K562 (cell line): ENCODE measurements around the gene OR2A42. TPM values are rescaled to one million over a fixed set of nuclear protein-coding genes. Genes with fewer than 3 reads are reported as not detected.
"Not testable (repeated sequence)": the region's sequence is repeated elsewhere in the genome, so short reads cannot be mapped to it uniquely, and the experiment has no call there.

Source experiments
- ATAC-seq: fragments of 200-7000 bp; cut with Tn5 transposase; 3 replicates; pipeline ENCODE4 v1.9.1; 2020; ENCODE audit warnings: moderate library complexity
- BruUV-seq: library from RNA; stranded (reverse); fragments of 400-500 nt; replicated peaks from 2 replicates; lab custom pipeline; 2021; lab: Mats Ljungman, UMichigan
- CTCF ChIA-PET: fragments of 300-600 bp; formaldehyde crosslinking; extraction: SDS; loops from one replicate; lab custom pipeline; 2021; ENCODE audit warnings: low intra/inter-chr PET ratio; lab: Yijun Ruan, JAX
- POLR2A ChIA-PET: fragments of 300-600, 350-650 bp; sonication (Branson Sonifier 250); formaldehyde crosslinking; extraction: SDS; loops from one replicate; lab custom pipeline; 2021; ENCODE audit warnings: antibody characterized with exemption, inconsistent platforms; lab: Yijun Ruan, JAX
- DNase-seq, 4 experiments: peaks; one replicate each; pipeline versions ENCODE4 v3.0.0 to v3.0.0-alpha.2; 2011 to 2018; ENCODE audit warnings: low spot score in 3 of 4, mixed read lengths in 3 of 4; ENCODE audit errors: extremely low read depth in 1 of 4
- FAIRE-seq: peaks from 2 replicates; lab custom pipeline; 2011; peaks lifted over from hg19 to GRCh38; lab: Jason Lieb, UNC
- H2AFZ ChIP-seq: 2 replicates; pipeline ENCODE4 v1.6.0; 2011; ENCODE audit warnings: low read depth, low read length, control low read depth, inconsistent platforms
- H3K27ac ChIP-seq: fragments of 200-600 bp; 3 replicates; pipeline ENCODE4 v1.8.0; 2011; ENCODE audit warnings: low read depth, mild to moderate bottlenecking, control low read depth, inconsistent platforms, low read length, moderate library complexity, mixed read lengths; ENCODE audit errors: extremely low read depth
- H3K27me3 ChIP-seq, 2 experiments: fragments of 300-600 bp in 1 of 2; 2 replicates in 1 of 2; 3 replicates in 1 of 2; pipeline versions ENCODE4 v1.6.0 to v1.8.0; 2011; ENCODE audit warnings: inconsistent platforms in 2 of 2, low read length in 2 of 2, mild to moderate bottlenecking in 1 of 2, mixed read lengths in 1 of 2, moderate library complexity in 1 of 2; ENCODE audit not compliant: control insufficient read depth in 2 of 2, insufficient read depth in 2 of 2
- H3K36me3 ChIP-seq: fragments of 300-600 bp; 3 replicates; pipeline ENCODE4 v1.8.0; 2011; ENCODE audit warnings: mild to moderate bottlenecking, low read length, inconsistent platforms; ENCODE audit not compliant: control insufficient read depth, insufficient read depth
- H3K4me1 ChIP-seq, 2 experiments: fragments of 200-600 bp in 1 of 2; replicated peaks in 1 of 2; 2 replicates in 1 of 2; 3 replicates in 1 of 2; pipeline versions ENCODE4 v1.5.1 to v1.8.0; 2011; ENCODE audit warnings: inconsistent platforms in 2 of 2, low read length in 2 of 2, mild to moderate bottlenecking in 1 of 2, mixed read lengths in 1 of 2, moderate library complexity in 1 of 2; ENCODE audit not compliant: control insufficient read depth in 2 of 2, insufficient read depth in 2 of 2
- H3K4me2 ChIP-seq: 2 replicates; pipeline ENCODE4 v1.6.1; 2011; ENCODE audit warnings: low read length, control low read depth, inconsistent platforms, mixed read lengths; ENCODE audit not compliant: insufficient read depth
- H3K4me3 ChIP-seq: fragments of 200-600 bp; sonication (generic), shearing (Covaris generic); 2 replicates; pipeline ENCODE4 v1.5.1; 2016; ENCODE audit warnings: control low read depth, inconsistent platforms
- H3K79me2 ChIP-seq: fragments of 200-600 bp; 3 replicates; pipeline ENCODE4 v1.8.0; 2011; ENCODE audit warnings: low read length, inconsistent platforms; ENCODE audit not compliant: control insufficient read depth, insufficient read depth
- H3K9ac ChIP-seq, 2 experiments: 2 replicates each; pipeline versions ENCODE4 v1.6.0 to v1.6.1; 2011; ENCODE audit warnings: low read depth in 2 of 2, low read length in 2 of 2, control low read depth in 1 of 2, inconsistent platforms in 1 of 2, mild to moderate bottlenecking in 1 of 2, mixed read lengths in 1 of 2; ENCODE audit not compliant: insufficient read depth in 1 of 2
- H3K9me1 ChIP-seq: one replicate; pipeline ENCODE4 v1.6.0; 2011; ENCODE audit warnings: inconsistent platforms, mild to moderate bottlenecking, low read length, moderate library complexity; ENCODE audit not compliant: control insufficient read depth, insufficient read depth
- H3K9me3 ChIP-seq: replicated peaks from 2 replicates; pipeline ENCODE4 v1.5.1; 2011; ENCODE audit warnings: low read depth, low read length, inconsistent platforms; ENCODE audit not compliant: control insufficient read depth, insufficient read depth
- H4K20me1 ChIP-seq: replicated peaks from 2 replicates; pipeline ENCODE4 v1.6.1; 2011; ENCODE audit warnings: low read length, inconsistent platforms, mixed read lengths; ENCODE audit not compliant: control insufficient read depth, insufficient read depth
- YY1 ChIP-seq, 3 experiments: IDR thresholded peaks; 2 replicates each; pipeline ENCODE4 v1.6.1; 2011; ENCODE audit warnings: low read length in 2 of 3, mild to moderate bottlenecking in 2 of 3, moderate library complexity in 2 of 3, borderline replicate concordance in 1 of 3, control low read depth in 1 of 3, low read depth in 1 of 3; ENCODE audit not compliant: insufficient read depth in 3 of 3, insufficient replicate concordance in 2 of 3, control insufficient read depth in 1 of 3, insufficient read length in 1 of 3; ENCODE audit errors: extremely low read depth in 1 of 3
- WGBS: fragments of 100-300 bp; shearing (Covaris generic); methylation state at CpG from one replicate; pipeline ENCODE4 v1.1.6; 2016; ENCODE audit warnings: low coverage, mixed read lengths; ENCODE audit not compliant: insufficient coverage; ENCODE audit errors: missing lambda C conversion rate; 5-methylcytosine and 5-hydroxymethylcytosine counted together
- in situ Hi-C: fragments of 300-500 bp; cut with MboI; formaldehyde crosslinking; loops from 4 replicates; pipeline ENCODE4 v1.15.0; 2018; ENCODE audit warnings: inconsistent platforms, mixed read lengths
- intact Hi-C: fragments of 100-400 bp; cut with micrococcal nuclease; formaldehyde crosslinking; loops from 2 replicates; pipeline ENCODE4 v1.14.2; 2022
- polyA plus RNA-seq, 8 experiments: library from polyadenylated mRNA; depleted of rRNA in 4 of 8; stranded (reverse) in 5 of 8; unstranded in 3 of 8; fragments of >200 nt; fragmentation: Nextera tagmentation in 2 of 8; fragmentation: Illumina TruSeq in 1 of 8; extraction: Ambion mirVana in 2 of 8; extraction: Trizol in 1 of 8; gene quantifications; 2 replicates each; pipeline versions ENCODE4 v1.2.1 to v1.2.3, GENCODE V29; 2011 to 2014; ENCODE audit warnings: inconsistent platforms in 1 of 8, missing spikeins in 1 of 8
- total RNA-seq, 7 experiments: library from RNA; depleted of rRNA in 6 of 7; stranded (reverse); fragments of >200 nt in 6 of 7; fragmentation: Illumina TruSeq in 2 of 7; extraction: Trizol in 2 of 7; gene quantifications; 2 replicates each; pipeline versions ENCODE4 v1.2.1 to v1.2.3, GENCODE V29; 2011 to 2021; ENCODE audit warnings: low replicate concordance in 1 of 7

The OR2A42 gene
- total and polyA plus RNA-seq, 9 of the 15 experiments (the other 6 are each of a cell fraction or from before 2014, with no cell fraction given), result not detected

DNA sequence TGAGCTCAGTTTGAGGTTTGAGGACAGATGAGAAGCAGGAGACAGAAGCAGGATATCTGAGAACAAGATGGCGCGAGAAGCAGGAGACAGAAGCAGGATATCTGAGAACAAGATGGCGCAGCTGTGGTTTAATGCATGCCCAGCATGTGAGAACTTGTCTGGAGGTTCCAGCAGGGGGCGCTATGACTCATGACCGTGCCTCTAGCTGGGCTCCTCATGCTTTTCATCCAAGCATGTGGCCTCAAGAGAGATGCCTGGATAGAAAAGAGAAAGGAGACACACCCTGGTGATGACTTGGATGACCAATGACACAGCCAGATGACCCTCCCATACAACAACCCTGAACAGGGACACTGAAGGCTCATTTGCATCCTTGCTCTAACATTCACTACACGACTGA, 40.6 kb upstream of the OR2A42 start:
- H3K27ac ChIP-seq, H3K4me2 ChIP-seq, intact Hi-C loops, H3K4me3 ChIP-seq, H3K79me2 ChIP-seq, BruUV-seq, POLR2A ChIA-PET, in situ Hi-C loops, DNase-seq, H3K9ac ChIP-seq, H3K9me3 ChIP-seq, H3K27me3 ChIP-seq, H3K4me1 ChIP-seq, H2AFZ ChIP-seq, H4K20me1 ChIP-seq, H3K9me1 ChIP-seq, CTCF ChIA-PET, H3K36me3 ChIP-seq: not testable (repeated sequence)
- peak in 1 of 3 experiments; percentile 21 for TF ChIP-seq YY1 (IDR thresholded peaks at IDR 0.05; ENCODE audit: borderline replicate concordance in 1 of 3, control insufficient read depth in 1 of 3, extremely low read depth in 1 of 3, insufficient read depth in 3 of 3, insufficient read length in 1 of 3, insufficient replicate concordance in 2 of 3, low read depth in 1 of 3, low read length in 2 of 3)
- 6% methylated on average over 3 of the region's 6 CpGs for WGBS
- ATAC-seq (peak; percentile 86), FAIRE-seq (peak; percentile 90)

DNA sequence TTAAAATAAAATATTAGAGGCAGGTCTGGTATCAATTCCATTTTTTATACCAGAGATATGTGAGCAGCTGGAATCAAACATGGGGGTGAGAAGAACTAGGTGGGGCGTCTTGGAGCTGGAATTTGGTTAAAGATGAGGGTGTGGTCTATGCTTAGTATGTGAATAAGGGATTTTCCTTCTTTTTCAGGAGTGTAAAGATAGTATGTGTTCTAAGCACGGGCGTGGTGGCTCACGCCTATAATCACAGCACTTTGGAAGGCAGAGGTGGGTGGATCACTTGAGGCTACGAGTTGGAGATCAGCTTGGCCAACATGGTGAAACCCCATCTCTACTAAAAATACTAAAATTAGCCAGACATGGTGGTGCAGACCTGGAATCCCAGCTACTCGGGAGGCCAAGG, 35.9 kb upstream of the OR2A42 start:
- DNase-seq, H3K36me3 ChIP-seq, in situ Hi-C loops, ATAC-seq, H3K79me2 ChIP-seq, H3K4me3 ChIP-seq, H3K9me1 ChIP-seq, intact Hi-C loops, H4K20me1 ChIP-seq, CTCF ChIA-PET, H3K4me1 ChIP-seq, POLR2A ChIA-PET, BruUV-seq, H2AFZ ChIP-seq, H3K9me3 ChIP-seq, H3K9ac ChIP-seq, H3K4me2 ChIP-seq, FAIRE-seq, H3K27ac ChIP-seq, H3K27me3 ChIP-seq: not testable (repeated sequence)
- WGBS, result 0% methylated on average over 4 of the region's 6 CpGs

DNA sequence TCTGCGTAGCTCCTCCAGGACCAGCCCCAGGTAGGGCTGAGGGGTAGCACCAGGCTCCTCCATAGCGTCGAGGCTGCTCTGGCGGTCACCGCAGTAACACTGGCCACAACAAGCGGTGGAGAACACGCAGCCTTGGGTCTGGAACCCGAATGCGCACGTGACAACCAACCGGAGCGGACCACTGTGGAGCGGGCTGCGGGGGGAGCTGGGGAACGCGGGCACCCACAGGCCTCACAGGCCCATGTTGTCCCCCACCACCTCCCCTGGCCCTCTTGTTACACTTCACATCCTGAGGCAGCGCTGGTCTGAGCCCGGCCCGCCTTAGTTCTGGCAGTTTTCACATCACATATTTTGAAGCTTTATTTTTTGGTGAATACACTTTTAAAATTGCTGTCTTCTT, 29.8 kb upstream of the OR2A42 start, which contains the start of gene CTAGE8:
Gene CTAGE8, minus strand, starts transcription at position 101 of the 400 bp plus-strand sequence. Its CDS starts 38 bp downstream, at position 63.
- H4K20me1 ChIP-seq, H3K9me3 ChIP-seq, H3K27me3 ChIP-seq, BruUV-seq, H3K4me3 ChIP-seq, in situ Hi-C loops, ATAC-seq, FAIRE-seq, H3K79me2 ChIP-seq, H3K9me1 ChIP-seq, H3K9ac ChIP-seq, intact Hi-C loops, H3K36me3 ChIP-seq, POLR2A ChIA-PET, H2AFZ ChIP-seq, DNase-seq, CTCF ChIA-PET, H3K4me2 ChIP-seq, H3K27ac ChIP-seq, H3K4me1 ChIP-seq: not testable (repeated sequence)
- no CpG with 5 or more reads among the region's 19 CpGs for WGBS
